CD4-positive, alpha-beta T cell (primary cell): ENCODE data around the gene MAGI1. TPM values are rescaled to one million over a fixed set of nuclear protein-coding genes. Genes with fewer than 3 reads are reported as not detected.
"Not testable (repeated sequence)": the region's sequence is repeated elsewhere in the genome, so short reads cannot be mapped to it uniquely, and the experiment has no call there.

ENCODE experiments used
- ATAC-seq: fragments of 200-7000 bp; cut with Tn5 transposase; one replicate; pipeline ENCODE4 v1.10.0; 2022; ENCODE audit warnings: mild to moderate bottlenecking; ENCODE audit not compliant: poor library complexity
- CTCF ChIA-PET: fragments of 350-600 bp; sonication (Branson Sonifier 250); formaldehyde crosslinking; loops from one replicate; lab custom pipeline; 2021; ENCODE audit warnings: antibody characterized with exemption, inconsistent platforms; lab: Charles Lee
- POLR2A ChIA-PET: fragments of 350-600 bp; sonication (Branson Sonifier 250); formaldehyde crosslinking; loops from one replicate; lab custom pipeline; 2021; ENCODE audit warnings: antibody characterized with exemption, inconsistent platforms; lab: Charles Lee
- DNase-seq, 14 experiments: peaks; one replicate each; pipeline ENCODE4 v3.0.0-alpha.2; 2013 to 2020; ENCODE audit warnings: mixed read lengths in 2 of 14
- H3K27ac ChIP-seq, 2 donors: one replicate each; pipeline versions ENCODE4 v1.5.1 to v1.7.0; 2013; ENCODE audit warnings: low read length in 2 of 2, low read depth in 1 of 2, mild to moderate bottlenecking in 1 of 2
- H3K27me3 ChIP-seq, 2 experiments: 1 replicate in 1 of 2; 2 replicates in 1 of 2; pipeline versions ENCODE4 v1.6.1 to v1.7.0; 2013; ENCODE audit warnings: low read length in 2 of 2, control low read depth in 1 of 2, mild to moderate bottlenecking in 1 of 2, moderate library complexity in 1 of 2; ENCODE audit not compliant: insufficient read depth in 2 of 2, control insufficient read depth in 1 of 2
- H3K36me3 ChIP-seq: one replicate; pipeline ENCODE4 v1.6.1; 2013; ENCODE audit warnings: low read length, control low read depth; ENCODE audit not compliant: insufficient read depth
- H3K4me1 ChIP-seq: one replicate; pipeline ENCODE4 v1.6.1; 2013; ENCODE audit warnings: low read length, control low read depth; ENCODE audit not compliant: insufficient read depth
- H3K4me3 ChIP-seq: one replicate; pipeline ENCODE4 v1.5.1; 2013; ENCODE audit warnings: mild to moderate bottlenecking, low read length, moderate library complexity
- H3K9me3 ChIP-seq, 2 experiments: 1 replicate in 1 of 2; 2 replicates in 1 of 2; pipeline versions ENCODE4 v1.6.1 to v1.7.0; 2013; ENCODE audit warnings: low read length in 2 of 2, mild to moderate bottlenecking in 2 of 2, control low read depth in 1 of 2, moderate library complexity in 1 of 2; ENCODE audit not compliant: control insufficient read depth in 1 of 2, insufficient read depth in 1 of 2
- H3K27ac Mint-ChIP-seq: one replicate; pipeline ENCODE4 v1.8.0; 2020; ENCODE audit warnings: mixed read lengths
- H3K27me3 Mint-ChIP-seq: one replicate; pipeline ENCODE4 v1.8.0; 2021; ENCODE audit warnings: mixed read lengths
- H3K36me3 Mint-ChIP-seq: one replicate; pipeline ENCODE4 v1.8.0; 2021; ENCODE audit warnings: low read depth, mixed read lengths
- H3K4me1 Mint-ChIP-seq: one replicate; pipeline ENCODE4 v1.8.0; 2021; ENCODE audit warnings: low read depth, mixed read lengths
- H3K4me3 Mint-ChIP-seq: one replicate; pipeline ENCODE4 v1.8.0; 2020; ENCODE audit warnings: mild to moderate bottlenecking, mixed read lengths
- H3K9me3 Mint-ChIP-seq: one replicate; pipeline ENCODE4 v1.8.0; 2020; ENCODE audit warnings: mixed read lengths
- CTCF ChIP-seq: fragments of 200-600 bp; IDR thresholded peaks from one replicate; pipeline ENCODE4 v1.8.0; 2022; ENCODE audit warnings: antibody characterized with exemption, mild to moderate bottlenecking
- intact Hi-C, 2 experiments: fragments of 100-400 bp; cut with DNase I in 1 of 2; cut with micrococcal nuclease in 1 of 2; formaldehyde crosslinking; loops; one replicate each; pipeline versions ENCODE4 v1.15.1 to v1.9.0; 2023 to 2025; cut with DNase I, micrococcal nuclease
- total RNA-seq, 174 experiments: library from RNA in 2 of 174; stranded (reverse) in 2 of 174; gene quantifications; one replicate each; pipeline ENCODE4 v1.2.3 and lab custom pipeline; 2021 to 2026

Gene MAGI1
- total RNA-seq, 2 experiments from 2014 or later, result not detected

GRCh38 chr3:65548848-65549625 lies 489.7 kb downstream of the MAGI1 start:
- ATAC-seq, result no peak
- CTCF ChIA-PET, result no interaction called here

GRCh38 chr3:65545429-65545828 lies 493.3 kb downstream of the MAGI1 start:
- H3K4me1 ChIP-seq, result no peaks in the 10 kb centered on the region
- Mint-ChIP-seq H3K4me3 (no peak overlapping the region), H3K4me1 (no peaks in the 10 kb centered on the region), H3K27ac (no peak overlapping the region), H3K9me3 (peaks cover 7% of the 10 kb centered on the region), H3K36me3 (no peaks in the 10 kb centered on the region), H3K27me3 (peaks cover 18% of the 10 kb centered on the region)
- no peak for DNase-seq
- no peak overlapping the region for H3K27ac ChIP-seq
- ChIA-PET CTCF (no interaction called here), POLR2A (no interaction called here)
- peaks cover 0 to 16% of the 10 kb centered on the region in 2 experiments for H3K9me3 ChIP-seq
- no peak overlapping the region for H3K4me3 ChIP-seq
- intact Hi-C loops, result no loop called here
- no peak for ATAC-seq
- no peak for TF ChIP-seq CTCF
- H3K36me3 ChIP-seq, result no peaks in the 10 kb centered on the region
- peaks cover 0 to 2% of the 10 kb centered on the region in 2 experiments for H3K27me3 ChIP-seq

More at GRCh38 chr3:65548848-65549625, 489.7 kb downstream of the MAGI1 start:
- no peak overlapping the region for H3K27ac ChIP-seq
- H3K27me3 ChIP-seq, result peaks cover 0 to 2% of the 10 kb centered on the region in 2 experiments
- intact Hi-C loops, result no loop called here
- no peak for DNase-seq
- peaks cover 2% of the 10 kb centered on the region for H3K9me3 Mint-ChIP-seq
- H3K36me3 ChIP-seq, result no peaks in the 10 kb centered on the region
- peaks cover 0 to 19% of the 10 kb centered on the region in 2 experiments for H3K9me3 ChIP-seq
- TF ChIP-seq CTCF, result no peak
- H3K4me3 Mint-ChIP-seq, result no peak overlapping the region
- H3K27me3 Mint-ChIP-seq, result peaks cover 19% of the 10 kb centered on the region
- POLR2A ChIA-PET, result no interaction called here
- no peak overlapping the region for H3K4me3 ChIP-seq
- no peak overlapping the region for H3K27ac Mint-ChIP-seq
- no peaks in the 10 kb centered on the region for H3K4me1 Mint-ChIP-seq
- H3K4me1 ChIP-seq, result no peaks in the 10 kb centered on the region
- no peaks in the 10 kb centered on the region for H3K36me3 Mint-ChIP-seq

- POLR2A ChIA-PET, result not testable (repeated sequence)
Measured at GRCh38 chr3:65543391-65543790, 495.3 kb downstream of the MAGI1 start.

More at GRCh38 chr3:65543391-65543790, 495.3 kb downstream of the MAGI1 start:
- H3K27ac ChIP-seq, ATAC-seq, H3K4me3 Mint-ChIP-seq, H3K27me3 Mint-ChIP-seq, H3K9me3 ChIP-seq, H3K36me3 ChIP-seq, CTCF ChIA-PET, intact Hi-C loops, DNase-seq, H3K27me3 ChIP-seq, H3K4me3 ChIP-seq, H3K4me1 ChIP-seq, H3K27ac Mint-ChIP-seq, H3K36me3 Mint-ChIP-seq, H3K4me1 Mint-ChIP-seq, H3K9me3 Mint-ChIP-seq: not testable (repeated sequence)
